Fibroblast of gingiva (primary cell): ENCODE results near the gene CLDN10.
A peak's percentile ranks its signal among the peaks of the same experiment; 100 is the strongest.

Experiments used
- DNase-seq: peaks from one replicate; pipeline ENCODE4 v3.0.0-alpha.2; 2011; ENCODE audit warnings: low read depth

CLDN10 gene

DNA sequence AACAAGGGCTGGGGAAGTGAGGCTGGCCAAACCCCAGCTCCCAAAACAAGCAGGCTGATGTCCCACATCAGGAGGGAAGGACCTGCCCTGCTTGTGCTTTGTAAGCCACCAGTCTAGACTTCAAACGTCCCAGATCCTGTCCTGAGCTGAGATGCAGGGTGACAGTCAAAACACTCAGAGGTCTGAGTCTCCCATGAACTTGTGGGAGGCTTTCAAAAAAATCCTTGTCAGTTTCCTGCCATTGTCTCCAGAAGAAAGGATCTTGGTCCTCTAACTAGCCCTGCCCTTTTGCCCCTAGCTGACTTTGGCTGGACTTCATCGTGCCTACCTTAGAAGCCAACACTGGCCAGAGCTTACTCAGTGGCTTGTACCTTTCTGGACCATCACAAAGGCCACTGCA, 48.7 kb downstream of the CLDN10 start:
- no peak for DNase-seq

GRCh38 chr13:95601906-95602305, 49.4 kb downstream of the CLDN10 start:
- DNase-seq = no peak

GRCh38 chr13:95603887-95604555, 51.5 kb downstream of the CLDN10 start:
- DNase-seq = peak; percentile 15

- no peak for DNase-seq
These were observed 52.0 kb downstream of the CLDN10 start for GRCh38 chr13:95604556-95604915.

- no peak for DNase-seq
These were observed 53.1 kb downstream of the CLDN10 start for GRCh38 chr13:95605448-95606125.

- DNase-seq = peak; percentile 51
These were observed 54.8 kb downstream of the CLDN10 start for GRCh38 chr13:95607366-95607765.

GRCh38 chr13:95608640-95609323, 56.3 kb downstream of the CLDN10 start:
- peak; percentile 20 for DNase-seq

- no peak for DNase-seq
These were observed 62.2 kb downstream of the CLDN10 start for GRCh38 chr13:95614641-95615245.

DNA sequence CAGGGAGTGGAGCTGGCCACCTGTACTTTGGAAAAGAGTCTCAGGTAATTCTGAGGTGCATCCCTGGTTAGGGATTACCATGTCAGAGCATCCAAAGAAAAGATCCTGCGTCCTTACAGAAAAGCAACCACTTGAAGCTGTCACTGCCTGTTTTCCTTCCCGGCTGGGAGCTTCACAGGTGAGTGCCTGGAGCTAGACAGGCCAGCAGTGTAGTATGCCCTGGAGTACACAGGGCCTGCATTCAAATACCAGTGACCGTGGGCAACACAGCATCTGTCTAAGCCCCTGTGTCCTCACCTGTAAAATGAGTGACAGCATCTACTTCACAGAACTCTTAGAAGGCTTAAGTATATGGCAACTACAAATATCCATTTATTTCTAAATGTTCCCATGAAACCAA, 63.0 kb downstream of the CLDN10 start:
- DNase-seq = no peak

DNA sequence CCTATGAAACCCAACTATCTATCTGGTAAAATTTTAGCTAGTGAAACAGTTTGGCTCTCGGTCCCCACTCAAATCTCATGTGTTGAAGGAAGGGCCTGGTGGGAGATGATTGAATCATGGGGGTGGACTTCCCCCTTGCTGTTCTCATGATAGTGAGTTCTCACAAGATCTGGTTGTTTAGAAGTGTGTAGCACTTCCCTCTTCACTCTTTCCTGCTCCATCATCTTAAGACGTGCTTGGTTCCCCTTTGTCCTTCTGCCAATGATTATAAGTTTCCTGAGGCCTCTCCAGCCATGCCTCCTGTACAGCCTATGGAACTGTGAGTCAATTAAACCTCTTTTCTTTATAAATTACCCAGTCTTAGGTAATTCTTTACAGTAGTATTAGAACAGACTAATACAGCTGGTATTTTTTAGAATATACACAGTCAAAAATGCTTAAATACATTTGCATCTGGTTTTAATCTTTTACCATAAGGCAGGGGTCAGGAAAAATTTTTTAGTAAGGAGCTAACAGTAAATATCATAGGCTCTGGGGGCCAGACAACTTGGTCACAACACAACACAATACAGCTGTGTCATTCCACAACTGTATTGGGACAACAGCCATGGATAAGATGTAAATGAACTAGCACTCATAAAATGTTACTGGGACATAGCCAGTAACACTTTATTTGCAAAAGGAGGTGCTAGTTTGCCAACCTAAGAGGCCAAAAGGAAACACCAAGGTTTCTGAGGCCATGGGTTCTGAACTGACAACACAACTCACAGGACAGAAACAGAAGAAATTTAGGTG, 67.7 kb downstream of the CLDN10 start:
- peak; percentile 58 for DNase-seq

GRCh38 chr13:95620825-95621498, 68.4 kb downstream of the CLDN10 start:
- no peak for DNase-seq

DNA sequence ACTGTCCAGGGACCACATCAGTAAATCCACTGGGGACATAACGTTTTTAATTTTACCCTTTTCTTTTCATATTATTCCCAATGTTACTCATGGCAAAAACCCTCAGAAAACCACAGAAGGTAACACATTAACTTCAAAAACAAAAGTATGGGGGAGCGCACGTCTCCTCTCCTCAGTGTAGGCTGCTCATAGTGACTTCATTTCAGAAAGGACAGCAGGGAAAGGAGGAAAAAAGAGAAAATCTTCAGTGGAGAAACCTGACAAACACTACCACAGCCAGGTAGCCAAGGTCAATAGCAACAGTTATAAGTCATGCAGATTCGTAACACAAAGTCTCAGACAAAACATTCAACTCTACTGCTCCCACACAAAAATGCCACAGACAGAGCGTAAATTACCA, 70.6 kb downstream of the CLDN10 start:
- no peak for DNase-seq

DNA sequence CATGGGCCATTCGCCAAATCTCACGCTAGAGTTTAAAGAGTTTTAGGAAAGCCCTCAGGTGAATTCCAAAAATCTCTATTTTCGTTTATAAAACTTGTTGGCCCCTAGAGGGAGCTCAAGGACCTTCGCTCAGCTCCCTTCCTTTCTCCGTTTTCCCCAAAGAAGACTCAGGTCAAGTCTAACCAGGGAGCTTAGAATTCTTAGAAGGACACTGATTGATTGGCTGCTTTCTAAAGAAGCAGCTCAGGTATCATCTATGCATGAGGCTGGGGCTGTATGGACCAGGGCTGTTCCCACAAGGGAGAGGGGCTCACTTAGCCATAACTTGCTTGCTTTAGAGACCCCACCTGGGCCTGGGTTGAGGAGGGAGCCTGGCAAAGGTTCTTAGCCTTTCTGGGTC, 71.5 kb downstream of the CLDN10 start:
- DNase-seq = peak; percentile 58

DNA sequence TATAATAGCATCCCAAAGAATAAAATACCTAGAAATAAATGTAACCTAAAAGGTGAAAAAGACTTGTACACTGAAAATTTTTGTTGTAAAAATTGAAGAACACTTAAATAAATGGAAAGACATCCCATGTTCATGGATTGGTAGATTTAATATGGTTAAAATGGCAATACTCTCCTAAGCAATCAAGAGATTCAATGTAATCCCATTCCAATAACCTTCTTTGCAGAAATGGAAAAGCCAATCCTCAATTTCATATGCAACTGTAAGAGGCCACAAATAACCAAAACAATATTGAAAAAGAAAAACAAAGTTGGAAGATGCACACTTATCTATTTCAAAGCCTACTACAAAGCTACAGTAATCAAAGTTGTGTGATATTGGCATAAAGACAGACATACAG, 74.2 kb downstream of the CLDN10 start:
- no peak for DNase-seq

DNA sequence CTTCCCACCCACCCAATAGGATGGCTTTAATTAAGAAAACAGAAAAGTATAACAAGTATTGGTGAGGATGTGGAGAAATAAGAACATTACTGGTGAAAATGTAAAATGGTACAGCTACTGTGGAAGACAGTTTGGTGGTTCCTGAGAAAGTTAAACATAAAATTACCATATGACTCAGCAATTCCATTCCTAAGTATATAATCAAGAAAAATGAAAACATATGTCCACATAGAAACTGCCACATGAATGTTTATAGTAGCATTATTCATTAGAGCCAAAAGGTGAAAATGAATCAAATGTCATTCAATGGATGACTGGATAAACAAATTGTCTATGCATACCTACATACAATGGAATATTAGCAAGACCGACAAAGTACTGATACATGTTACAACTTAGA, 75.1 kb downstream of the CLDN10 start:
- peak; percentile 69 for DNase-seq

DNA sequence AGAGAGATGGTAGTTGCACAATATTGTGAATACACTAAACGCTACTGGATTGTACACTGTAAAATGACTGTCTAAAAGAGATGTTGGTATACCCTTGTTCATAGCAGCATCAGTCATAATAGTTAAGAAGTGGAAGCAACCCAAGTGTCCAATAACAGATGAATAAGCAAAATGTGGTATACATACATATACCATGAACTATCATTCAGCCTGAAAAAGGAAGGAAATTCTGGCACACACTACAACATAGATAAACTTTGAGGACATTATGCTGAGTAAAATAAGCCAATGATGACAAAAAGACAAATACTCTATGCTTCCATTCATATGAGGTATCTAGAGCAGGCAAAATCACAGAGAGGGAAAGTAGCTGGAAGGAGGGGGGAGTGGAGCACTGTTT, 76.0 kb downstream of the CLDN10 start:
- no peak for DNase-seq

- no peak for DNase-seq
These were observed 76.6 kb downstream of the CLDN10 start for GRCh38 chr13:95629071-95629470.
